ENCODE measurements around the gene CACNA2D3.

DNA sequence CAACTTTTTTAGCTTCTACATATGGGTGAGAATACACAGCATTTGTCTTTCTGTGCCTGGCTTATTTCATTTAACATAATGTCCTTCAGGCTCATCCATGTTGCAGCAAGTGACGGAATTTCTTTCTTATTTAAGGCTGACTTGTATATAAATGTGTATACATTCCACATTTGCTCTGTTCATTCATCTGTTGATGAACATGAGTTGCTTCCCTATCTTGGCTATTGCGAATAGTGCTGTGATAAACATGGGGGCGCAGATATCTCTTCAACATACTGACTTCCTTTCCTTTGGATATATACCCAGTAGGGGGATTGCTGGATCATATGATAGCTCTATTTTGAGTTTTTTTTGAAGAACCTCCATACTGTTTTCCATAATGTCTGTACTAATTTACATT, 332.5 kb downstream of the CACNA2D3 start:
- TF ChIP-seq, protein P1, sequence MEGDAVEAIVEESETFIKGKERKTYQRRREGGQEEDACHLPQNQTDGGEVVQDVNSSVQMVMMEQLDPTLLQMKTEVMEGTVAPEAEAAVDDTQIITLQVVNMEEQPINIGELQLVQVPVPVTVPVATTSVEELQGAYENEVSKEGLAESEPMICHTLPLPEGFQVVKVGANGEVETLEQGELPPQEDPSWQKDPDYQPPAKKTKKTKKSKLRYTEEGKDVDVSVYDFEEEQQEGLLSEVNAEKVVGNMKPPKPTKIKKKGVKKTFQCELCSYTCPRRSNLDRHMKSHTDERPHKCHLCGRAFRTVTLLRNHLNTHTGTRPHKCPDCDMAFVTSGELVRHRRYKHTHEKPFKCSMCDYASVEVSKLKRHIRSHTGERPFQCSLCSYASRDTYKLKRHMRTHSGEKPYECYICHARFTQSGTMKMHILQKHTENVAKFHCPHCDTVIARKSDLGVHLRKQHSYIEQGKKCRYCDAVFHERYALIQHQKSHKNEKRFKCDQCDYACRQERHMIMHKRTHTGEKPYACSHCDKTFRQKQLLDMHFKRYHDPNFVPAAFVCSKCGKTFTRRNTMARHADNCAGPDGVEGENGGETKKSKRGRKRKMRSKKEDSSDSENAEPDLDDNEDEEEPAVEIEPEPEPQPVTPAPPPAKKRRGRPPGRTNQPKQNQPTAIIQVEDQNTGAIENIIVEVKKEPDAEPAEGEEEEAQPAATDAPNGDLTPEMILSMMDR (IDR thresholded peaks at IDR 0.05; ENCODE audit: poor library complexity, severe bottlenecking) = no peak
- TF ChIP-seq, protein P2, sequence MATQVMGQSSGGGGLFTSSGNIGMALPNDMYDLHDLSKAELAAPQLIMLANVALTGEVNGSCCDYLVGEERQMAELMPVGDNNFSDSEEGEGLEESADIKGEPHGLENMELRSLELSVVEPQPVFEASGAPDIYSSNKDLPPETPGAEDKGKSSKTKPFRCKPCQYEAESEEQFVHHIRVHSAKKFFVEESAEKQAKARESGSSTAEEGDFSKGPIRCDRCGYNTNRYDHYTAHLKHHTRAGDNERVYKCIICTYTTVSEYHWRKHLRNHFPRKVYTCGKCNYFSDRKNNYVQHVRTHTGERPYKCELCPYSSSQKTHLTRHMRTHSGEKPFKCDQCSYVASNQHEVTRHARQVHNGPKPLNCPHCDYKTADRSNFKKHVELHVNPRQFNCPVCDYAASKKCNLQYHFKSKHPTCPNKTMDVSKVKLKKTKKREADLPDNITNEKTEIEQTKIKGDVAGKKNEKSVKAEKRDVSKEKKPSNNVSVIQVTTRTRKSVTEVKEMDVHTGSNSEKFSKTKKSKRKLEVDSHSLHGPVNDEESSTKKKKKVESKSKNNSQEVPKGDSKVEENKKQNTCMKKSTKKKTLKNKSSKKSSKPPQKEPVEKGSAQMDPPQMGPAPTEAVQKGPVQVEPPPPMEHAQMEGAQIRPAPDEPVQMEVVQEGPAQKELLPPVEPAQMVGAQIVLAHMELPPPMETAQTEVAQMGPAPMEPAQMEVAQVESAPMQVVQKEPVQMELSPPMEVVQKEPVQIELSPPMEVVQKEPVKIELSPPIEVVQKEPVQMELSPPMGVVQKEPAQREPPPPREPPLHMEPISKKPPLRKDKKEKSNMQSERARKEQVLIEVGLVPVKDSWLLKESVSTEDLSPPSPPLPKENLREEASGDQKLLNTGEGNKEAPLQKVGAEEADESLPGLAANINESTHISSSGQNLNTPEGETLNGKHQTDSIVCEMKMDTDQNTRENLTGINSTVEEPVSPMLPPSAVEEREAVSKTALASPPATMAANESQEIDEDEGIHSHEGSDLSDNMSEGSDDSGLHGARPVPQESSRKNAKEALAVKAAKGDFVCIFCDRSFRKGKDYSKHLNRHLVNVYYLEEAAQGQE (IDR thresholded peaks at IDR 0.05; ENCODE audit: borderline replicate concordance) = no peak
- TF ChIP-seq EP300 (conservative IDR thresholded peaks at IDR 0.05; ENCODE audit: poor library complexity, severe bottlenecking) (no peak), TAF1 (IDR thresholded peaks at IDR 0.05; ENCODE audit: low read depth) (no peak), RAD21 (conservative IDR thresholded peaks at IDR 0.05) (no peak), POLR2AphosphoS5 (IDR thresholded peaks at IDR 0.05) (no peak), SMC3 (conservative IDR thresholded peaks at IDR 0.05; ENCODE audit: poor library complexity) (no peak)

All from neural cell (in vitro differentiated cells).